ENCODE results near the gene OR51I1.
A peak's percentile ranks its signal among the peaks of the same experiment; 100 is the strongest.

The OR51I1 gene

GRCh38 chr11:5441414-5441813 is at the start of gene OR51I1:
Gene OR51I1, minus strand, starts transcription at chr11:5441514. Its CDS starts 0 bp downstream, at chr11:5441514.
- DNase-seq (ENCODE audit: low spot score), result no peak

GRCh38 chr11:5489576-5490357 is 48.5 kb upstream of the OR51I1 start:
- DNase-seq (ENCODE audit: low spot score), result no peak

- DNase-seq (ENCODE audit: low spot score), result no peak
Measured at GRCh38 chr11:5488798-5489399, 47.6 kb upstream of the OR51I1 start.

- no peak for DNase-seq (ENCODE audit: low spot score)
Measured at GRCh38 chr11:5488385-5488784, 47.1 kb upstream of the OR51I1 start, which contains the start of gene OR52D1. Gene OR52D1, plus strand, starts transcription at chr11:5488685. Its CDS starts 22 bp downstream, at chr11:5488707.

GRCh38 chr11:5486421-5486820 is 45.1 kb upstream of the OR51I1 start:
- no peak for DNase-seq (ENCODE audit: low spot score)

GRCh38 chr11:5486003-5486402 is 44.7 kb upstream of the OR51I1 start:
- DNase-seq (ENCODE audit: low spot score), result no peak

GRCh38 chr11:5476186-5476819 is 35.0 kb upstream of the OR51I1 start:
- peak; percentile 66 for DNase-seq (ENCODE audit: low spot score)

GRCh38 chr11:5473921-5474320 is 32.6 kb upstream of the OR51I1 start:
- no peak for DNase-seq (ENCODE audit: low spot score)

GRCh38 chr11:5467527-5467926 is 26.2 kb upstream of the OR51I1 start:
- DNase-seq (ENCODE audit: low spot score), result no peak

- DNase-seq (ENCODE audit: low spot score), result no peak
Measured at GRCh38 chr11:5460983-5461621, 19.8 kb upstream of the OR51I1 start.

- no peak for DNase-seq (ENCODE audit: low spot score)
Measured at GRCh38 chr11:5449432-5449831, 8.1 kb upstream of the OR51I1 start.

GRCh38 chr11:5449023-5449422 is 7.7 kb upstream of the OR51I1 start, which contains the start of gene OR51I2:
Gene OR51I2, plus strand, starts transcription at chr11:5449323. Its CDS starts 4,166 bp downstream, at chr11:5453489.
- no peak for DNase-seq (ENCODE audit: low spot score)

GRCh38 chr11:5443835-5444393 is 2.6 kb upstream of the OR51I1 start:
- no peak for DNase-seq (ENCODE audit: low spot score)

GRCh38 chr11:5423131-5423530 is 18.2 kb downstream of the OR51I1 start:
- no peak for DNase-seq (ENCODE audit: low spot score)

GRCh38 chr11:5421811-5422210 is 19.5 kb downstream of the OR51I1 start, which contains the start of gene OR51Q1:
Gene OR51Q1, plus strand, starts transcription at chr11:5422111. Its CDS starts 90 bp downstream, at chr11:5422201.
- DNase-seq (ENCODE audit: low spot score), result no peak

GRCh38 chr11:5420993-5421392 is 20.3 kb downstream of the OR51I1 start:
- DNase-seq (ENCODE audit: low spot score), result no peak

- no peak for DNase-seq (ENCODE audit: low spot score)
Measured at GRCh38 chr11:5405173-5405572, 36.1 kb downstream of the OR51I1 start.

GRCh38 chr11:5398936-5399335 is 42.4 kb downstream of the OR51I1 start:
- DNase-seq (ENCODE audit: low spot score), result no peak

GRCh38 chr11:5394091-5394490 is 47.2 kb downstream of the OR51I1 start:
- DNase-seq (ENCODE audit: low spot score), result no peak

All from AG08396 (cell line).